ENCODE results near the gene RC3H1. TPM values are rescaled to one million over a fixed set of nuclear protein-coding genes. Genes with fewer than 3 reads are reported as not detected.
"Not testable (repeated sequence)": the region's sequence is repeated elsewhere in the genome, so short reads cannot be mapped to it uniquely, and the experiment has no call there.

RC3H1 gene
- total and polyA plus RNA-seq, 10 of the 15 experiments (the other 5 are each of a cell fraction or from before 2014, with no cell fraction given), result 1.4 to 33.9 (median 11.8) TPM

DNA sequence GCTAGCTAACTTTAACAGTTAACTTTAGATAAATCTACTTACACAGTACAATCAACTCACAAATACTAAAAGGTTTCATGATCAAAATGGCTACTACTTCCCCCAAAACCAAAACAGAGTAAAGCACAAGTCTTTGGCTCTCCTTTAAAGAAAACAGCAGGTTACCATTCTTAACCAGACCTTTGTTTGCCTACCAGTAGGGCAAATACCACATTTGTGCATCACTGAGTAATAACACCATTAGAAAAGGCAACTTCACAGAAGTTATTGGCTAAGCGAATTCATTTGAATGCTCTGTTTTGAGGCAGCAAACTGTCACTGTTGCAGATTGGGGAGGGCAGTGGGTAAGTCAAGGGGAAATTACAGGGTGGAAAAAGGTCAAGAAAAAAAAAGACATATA lies 87.7 kb downstream of the RC3H1 start:
- Histone ChIP-seq H3K9ac (ENCODE audit: control insufficient read depth, insufficient read depth, low read length) (no peak overlapping the region), H4K20me1 (ENCODE audit: control insufficient read depth, insufficient read depth) (no peaks in the 10 kb centered on the region), H3K79me2 (ENCODE audit: control insufficient read depth, insufficient read depth, low read length) (no peaks in the 10 kb centered on the region), H3K27me3 (replicated peaks in 1 of 2; ENCODE audit: control insufficient read depth in 2 of 2, insufficient read depth in 2 of 2, low read length in 1 of 2) (no peaks in the 10 kb centered on the region), H2AFZ (ENCODE audit: control insufficient read depth, low read depth, low read length) (no peak overlapping the region), H3K27ac (ENCODE audit: control insufficient read depth, insufficient read depth) (no peak overlapping the region), H3K4me1 (ENCODE audit: control insufficient read depth, insufficient read depth, low read length) (no peaks in the 10 kb centered on the region), H3K9me3 (replicated peaks; ENCODE audit: control insufficient read depth, insufficient read depth, low read length) (no peaks in the 10 kb centered on the region), H3K36me3 (ENCODE audit: control insufficient read depth in 2 of 2, insufficient read depth in 2 of 2, low read length in 1 of 2) (peaks cover 0 to 3% of the 10 kb centered on the region in 2 experiments; a peak in 1 of 4 replicates), H3K4me2 (ENCODE audit: control insufficient read depth, insufficient read depth) (no peak overlapping the region), H3K4me3 (no peak overlapping the region)
- CTCF ChIA-PET, result interaction anchor here (1.1 kb wide), 1 partner anchor 14 kb away, joined by 3 read pairs; no protein-coding TSS in a partner anchor
- in situ Hi-C loops (cut with MboI), result no loop called here
- FAIRE-seq (no peak), ATAC-seq (no peak), DNase-seq (ENCODE audit: low read depth, low spot score) (no peak)
- intact Hi-C loops (cut with micrococcal nuclease; ENCODE audit: unreplicated experiment), result loop anchor here (10.0 kb wide), 1 partner anchor 1190 kb away; no protein-coding TSS in a partner anchor
- SMC1A ChIA-PET (ENCODE audit: uncharacterized antibody, unreplicated experiment), result interaction anchor here (0.6 to 1.0 kb wide), 2 partner anchors 12 to 70 kb away, joined by 3 read pairs; no protein-coding TSS in a partner anchor
- no peak for TF ChIP-seq RCOR1 (conservative IDR thresholded peaks at IDR 0.05; ENCODE audit: low read depth, low read length)
- POLR2A ChIA-PET, result no interaction called here
- WGBS (ENCODE audit: insufficient coverage, insufficient replicate concordance, low lambda C conversion rate, missing lambda C conversion rate), result 95% methylated on average over 1 of the region's 1 CpG
- RAD21 ChIA-PET (ENCODE audit: unreplicated experiment), result no interaction called here
- no TSS peak for BruUV-seq (replicated peaks)

- ATAC-seq; H3K4me3 ChIP-seq; H3K4me1 ChIP-seq (ENCODE audit: control insufficient read depth, insufficient read depth, low read length); H3K9me3 ChIP-seq (replicated peaks; ENCODE audit: control insufficient read depth, insufficient read depth, low read length); FAIRE-seq; CTCF ChIA-PET; H3K36me3 ChIP-seq (ENCODE audit: control insufficient read depth in 2 of 2, insufficient read depth in 2 of 2, low read length in 1 of 2); H4K20me1 ChIP-seq (ENCODE audit: control insufficient read depth, insufficient read depth); H2AFZ ChIP-seq (ENCODE audit: control insufficient read depth, low read depth, low read length); RAD21 ChIA-PET (ENCODE audit: unreplicated experiment); H3K79me2 ChIP-seq (ENCODE audit: control insufficient read depth, insufficient read depth, low read length); H3K4me2 ChIP-seq (ENCODE audit: control insufficient read depth, insufficient read depth); H3K9ac ChIP-seq (ENCODE audit: control insufficient read depth, insufficient read depth, low read length); in situ Hi-C loops (cut with MboI); H3K27me3 ChIP-seq (replicated peaks in 1 of 2; ENCODE audit: control insufficient read depth in 2 of 2, insufficient read depth in 2 of 2, low read length in 1 of 2); H3K27ac ChIP-seq (ENCODE audit: control insufficient read depth, insufficient read depth); DNase-seq (ENCODE audit: low read depth, low spot score); POLR2A ChIA-PET; BruUV-seq (replicated peaks): not testable (repeated sequence)
- SMC1A ChIA-PET (ENCODE audit: uncharacterized antibody, unreplicated experiment), result interaction anchor here (1.7 kb wide), 1 partner anchor 66 kb away, joined by 5 read pairs; no protein-coding TSS in a partner anchor
- 100% methylated on average over 5 of the region's 5 CpGs for WGBS (ENCODE audit: insufficient coverage, insufficient replicate concordance, low lambda C conversion rate, missing lambda C conversion rate)
- intact Hi-C loops (cut with micrococcal nuclease; ENCODE audit: unreplicated experiment), result loop anchor here (10.0 kb wide), 1 partner anchor 1186 kb away; no protein-coding TSS in a partner anchor
These were observed 91.6 kb downstream of the RC3H1 start for GRCh38 chr1:173930541-173930940.
